HFF-Myc (cell line): ENCODE measurements around the gene BICDL2.

ENCODE experiments used
- DNase-seq: peaks from one replicate; pipeline ENCODE4 v3.0.0-alpha.2; 2011; ENCODE audit warnings: low read depth; ENCODE audit errors: extremely low read depth
- H3K4me3 ChIP-seq: replicated peaks from 2 replicates; pipeline ENCODE4 v1.5.1; 2011; ENCODE audit warnings: low read depth, mild to moderate bottlenecking, control low read depth, low read length
- TF ChIP-seq, protein P1 (sequence below): IDR thresholded peaks from 2 replicates; pipeline ENCODE4 v1.5.1; 2012; ENCODE audit warnings: mild to moderate bottlenecking, low read depth, low read length, control low read depth; ENCODE audit errors: missing control alignments

Gene BICDL2

DNA sequence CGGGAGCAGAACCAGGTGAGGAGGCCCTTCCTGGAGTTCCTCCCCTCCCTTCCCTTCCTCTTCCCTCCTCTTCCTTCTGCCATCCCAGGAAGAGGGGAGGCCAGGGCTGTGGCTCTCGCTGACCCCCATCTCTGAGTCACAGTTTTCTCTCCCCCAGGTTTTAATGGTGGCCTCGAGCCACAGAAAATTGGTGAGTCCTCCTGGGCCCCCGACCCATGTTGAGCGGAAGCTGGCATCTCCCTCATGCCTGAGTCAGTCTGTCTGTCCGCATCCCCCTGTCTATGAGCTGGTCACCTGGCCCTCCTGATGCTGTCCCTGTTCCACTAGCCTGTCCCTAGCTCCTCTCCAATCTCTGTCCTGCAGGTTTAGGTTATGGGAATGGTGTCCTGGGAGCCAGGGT lies 36.8 kb downstream of the BICDL2 start:
- no peak overlapping the region for H3K4me3 ChIP-seq
- TF ChIP-seq, protein P1, sequence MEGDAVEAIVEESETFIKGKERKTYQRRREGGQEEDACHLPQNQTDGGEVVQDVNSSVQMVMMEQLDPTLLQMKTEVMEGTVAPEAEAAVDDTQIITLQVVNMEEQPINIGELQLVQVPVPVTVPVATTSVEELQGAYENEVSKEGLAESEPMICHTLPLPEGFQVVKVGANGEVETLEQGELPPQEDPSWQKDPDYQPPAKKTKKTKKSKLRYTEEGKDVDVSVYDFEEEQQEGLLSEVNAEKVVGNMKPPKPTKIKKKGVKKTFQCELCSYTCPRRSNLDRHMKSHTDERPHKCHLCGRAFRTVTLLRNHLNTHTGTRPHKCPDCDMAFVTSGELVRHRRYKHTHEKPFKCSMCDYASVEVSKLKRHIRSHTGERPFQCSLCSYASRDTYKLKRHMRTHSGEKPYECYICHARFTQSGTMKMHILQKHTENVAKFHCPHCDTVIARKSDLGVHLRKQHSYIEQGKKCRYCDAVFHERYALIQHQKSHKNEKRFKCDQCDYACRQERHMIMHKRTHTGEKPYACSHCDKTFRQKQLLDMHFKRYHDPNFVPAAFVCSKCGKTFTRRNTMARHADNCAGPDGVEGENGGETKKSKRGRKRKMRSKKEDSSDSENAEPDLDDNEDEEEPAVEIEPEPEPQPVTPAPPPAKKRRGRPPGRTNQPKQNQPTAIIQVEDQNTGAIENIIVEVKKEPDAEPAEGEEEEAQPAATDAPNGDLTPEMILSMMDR, result no peak
- DNase-seq, result no peak

DNA sequence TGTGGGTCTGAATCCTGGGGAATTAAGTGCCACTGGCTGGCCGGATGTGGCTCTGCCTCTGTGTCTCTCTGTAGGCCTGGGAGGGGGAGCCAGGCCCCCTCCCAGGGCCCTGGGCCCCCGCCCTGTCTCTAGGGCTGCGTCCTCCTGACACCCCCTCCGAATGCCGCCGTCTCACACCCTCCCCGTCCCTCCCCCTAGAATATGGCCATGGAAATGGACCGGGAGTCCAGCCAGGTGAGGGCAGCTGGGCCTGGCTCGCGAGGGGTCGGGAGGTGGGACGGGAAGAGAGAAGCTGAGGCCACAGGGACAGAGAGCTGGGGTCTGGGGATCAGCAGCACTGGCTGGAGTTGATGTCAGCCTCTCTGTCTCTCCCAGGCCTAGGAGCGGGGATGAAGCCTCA lies 40.4 kb downstream of the BICDL2 start:
- DNase-seq, result no peak
- TF ChIP-seq, protein P1, result no peak
- H3K4me3 ChIP-seq, result no peak overlapping the region

DNA sequence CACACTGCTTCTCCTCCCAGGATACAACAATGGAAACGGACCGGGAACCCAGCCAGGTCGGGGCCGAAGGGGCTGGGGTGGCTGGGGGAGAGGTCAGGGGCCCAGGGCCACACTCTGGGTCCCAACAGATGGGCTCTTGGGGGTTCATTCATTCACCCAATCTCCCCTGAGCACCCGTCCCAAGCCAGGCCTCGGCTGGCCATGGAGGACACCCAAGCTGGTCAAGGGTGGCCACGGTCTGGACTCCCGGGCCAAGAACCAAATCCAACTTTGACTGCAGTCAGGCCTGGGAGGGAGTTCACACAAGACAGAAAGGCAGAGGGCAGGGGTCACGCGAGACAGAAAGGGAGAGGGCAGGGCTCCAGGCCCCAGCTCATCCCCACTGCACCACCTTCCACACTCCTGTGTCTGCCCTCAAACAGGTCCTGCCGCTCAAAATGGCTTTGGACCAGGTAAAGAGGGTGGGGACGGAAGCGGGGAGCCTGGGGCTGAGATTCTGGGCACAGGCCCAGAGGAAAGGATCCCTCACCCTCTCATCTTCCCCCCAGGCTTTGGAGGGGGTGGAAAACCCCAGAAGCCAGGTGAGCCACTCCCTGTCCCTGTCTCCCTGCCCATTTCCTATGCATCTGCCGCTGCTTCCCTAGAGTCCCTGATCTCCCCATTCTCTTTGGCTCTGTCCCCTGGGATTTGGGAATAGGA lies 44.2 kb downstream of the BICDL2 start:
- TF ChIP-seq, protein P1, result no peak
- no peak for DNase-seq
- no peak overlapping the region for H3K4me3 ChIP-seq

DNA sequence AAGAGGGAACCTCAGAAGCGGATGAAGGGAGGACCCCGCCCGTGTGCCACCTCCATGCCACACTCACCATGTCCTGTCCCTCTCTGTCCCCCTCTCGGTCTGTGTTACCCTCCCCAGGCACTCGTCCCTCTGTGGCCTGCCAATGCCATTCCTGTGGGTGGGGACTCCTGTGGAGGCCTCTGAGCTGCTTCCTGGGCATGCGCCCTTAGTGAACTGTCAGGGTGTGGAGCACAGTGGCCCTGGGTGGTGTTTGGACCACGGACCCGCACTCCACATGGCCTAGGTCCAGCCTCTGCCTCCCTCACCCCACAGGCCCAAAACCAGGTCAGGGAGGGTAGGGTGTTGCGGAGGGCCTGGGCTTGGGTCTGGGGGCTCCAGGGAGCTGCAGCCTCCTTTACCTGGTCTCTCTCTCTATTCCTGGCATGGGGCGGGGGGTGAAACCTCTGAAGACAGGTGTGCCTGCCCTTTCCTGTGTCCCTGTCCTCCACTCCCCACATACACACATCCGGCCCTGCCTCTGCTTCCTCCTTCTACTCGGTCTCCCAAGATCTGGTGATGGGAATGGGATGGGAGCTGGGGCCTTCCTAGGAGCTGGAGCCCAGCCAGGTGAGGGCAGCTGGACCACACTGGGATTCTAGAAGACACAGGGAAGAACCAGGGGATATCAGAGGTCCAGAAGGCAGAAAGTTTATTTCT lies 45.0 kb downstream of the BICDL2 start:
- DNase-seq, result no peak
- TF ChIP-seq, protein P1, result no peak
- H3K4me3 ChIP-seq, result no peak overlapping the region

DNA sequence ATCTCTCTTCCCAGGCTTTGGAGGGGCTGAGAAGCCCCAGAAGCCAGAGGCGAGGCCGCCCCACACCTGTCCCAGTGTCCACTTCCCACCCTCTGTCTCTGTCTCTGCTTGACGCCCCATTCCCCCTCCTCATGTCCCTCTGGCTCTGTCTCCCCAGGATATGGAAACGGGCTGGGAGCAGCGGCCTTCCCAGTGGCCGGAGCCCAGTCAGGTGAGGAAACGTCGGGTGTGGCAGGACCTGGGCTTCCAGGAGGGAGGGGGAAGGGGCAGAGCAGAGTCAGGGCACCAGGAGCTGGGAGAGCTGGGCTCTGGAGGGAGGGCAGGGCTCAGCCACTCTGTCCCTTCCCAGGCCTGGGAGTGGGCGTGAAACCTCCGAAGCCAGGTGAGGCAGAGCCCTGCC lies 45.9 kb downstream of the BICDL2 start:
- TF ChIP-seq, protein P1, result no peak
- no peak overlapping the region for H3K4me3 ChIP-seq
- DNase-seq, result no peak

DNA sequence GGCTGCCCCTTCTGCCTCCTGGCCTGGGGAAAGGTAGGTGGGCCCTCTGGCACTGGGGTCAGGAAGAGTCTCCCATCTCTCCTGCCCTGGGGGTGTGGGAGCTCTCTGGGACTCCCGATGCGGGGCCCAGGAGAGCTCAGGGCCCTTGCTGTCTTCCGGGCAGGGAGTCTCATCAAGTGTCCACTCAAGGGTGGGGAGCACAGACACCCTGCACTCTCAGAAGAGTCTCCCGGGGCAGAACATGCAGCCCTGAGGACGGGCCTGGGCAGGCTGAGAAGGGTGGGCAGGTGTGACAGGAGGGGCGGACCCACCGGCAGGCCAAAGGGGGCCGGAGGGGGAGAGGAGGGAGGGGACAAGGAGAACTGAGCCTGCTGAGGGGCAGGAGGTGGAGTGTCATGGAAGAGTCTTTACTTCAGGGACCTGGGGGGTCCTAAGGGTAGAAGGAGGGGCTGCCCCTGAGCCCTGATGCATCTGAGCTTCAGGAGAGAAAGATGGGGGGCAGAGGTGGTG lies 48.1 kb downstream of the BICDL2 start:
- no peak overlapping the region for H3K4me3 ChIP-seq
- DNase-seq, result no peak
- TF ChIP-seq, protein P1, result no peak
